H1 (cell line): Measurements from ENCODE around the gene C15orf62. TPM values are rescaled to one million over a fixed set of nuclear protein-coding genes. Genes with fewer than 3 reads are reported as not detected.

ENCODE experiments used
- CTCF ChIA-PET: fragments of 300-600 bp; sonication (Branson Sonifier 250); formaldehyde crosslinking; loops from one replicate; lab custom pipeline; 2021; ENCODE audit not compliant: partially characterized antibody; lab: Charles Lee
- POLR2A ChIA-PET: fragments of 300-600 bp; sonication (Branson Sonifier 250); formaldehyde crosslinking; loops from one replicate; lab custom pipeline; 2021; ENCODE audit warnings: inconsistent platforms; ENCODE audit not compliant: partially characterized antibody; lab: Charles Lee
- DNase-seq, 2 experiments: peaks; one replicate each; pipeline versions ENCODE4 v3.0.0 to v3.0.0-alpha.2; 2010 to 2022; ENCODE audit warnings: low spot score in 2 of 2, low read depth in 1 of 2, mixed read lengths in 1 of 2
- FAIRE-seq: peaks from 2 replicates; lab custom pipeline; 2011; peaks lifted over from hg19 to GRCh38; lab: Jason Lieb, UNC
- H2AFZ ChIP-seq: 2 replicates; pipeline ENCODE4 v1.8.1; 2012; ENCODE audit warnings: low read length, inconsistent platforms
- H2AK5ac ChIP-seq: 2 replicates; pipeline ENCODE4 v1.6.1; 2013; ENCODE audit warnings: low read depth, low read length
- H2BK120ac ChIP-seq: replicated peaks from 2 replicates; pipeline ENCODE3; 2013; ENCODE audit warnings: low read depth, low read length, inconsistent platforms
- H2BK12ac ChIP-seq: 2 replicates; pipeline ENCODE4 v1.6.1; 2013; ENCODE audit warnings: low read depth, low read length
- H2BK15ac ChIP-seq: 2 replicates; pipeline ENCODE4 v1.6.1; 2013; ENCODE audit warnings: low read length
- H2BK20ac ChIP-seq: 2 replicates; pipeline ENCODE4 v1.6.1; 2013; ENCODE audit warnings: low read length
- H2BK5ac ChIP-seq: 2 replicates; pipeline ENCODE4 v1.6.1; 2013; ENCODE audit warnings: low read depth, low read length
- H3K14ac ChIP-seq: 2 replicates; pipeline ENCODE4 v1.6.1; 2013; ENCODE audit warnings: inconsistent platforms; ENCODE audit not compliant: insufficient read length
- H3K18ac ChIP-seq: 2 replicates; pipeline ENCODE4 v1.6.1; 2013; ENCODE audit warnings: low read length; ENCODE audit errors: extremely low read depth
- H3K23ac ChIP-seq: 2 replicates; pipeline ENCODE4 v1.6.1; 2013; ENCODE audit warnings: inconsistent platforms; ENCODE audit not compliant: insufficient read length
- H3K23me2 ChIP-seq: 2 replicates; pipeline ENCODE4 v1.6.1; 2013; ENCODE audit warnings: low read depth, low read length
- H3K27ac ChIP-seq: 2 replicates; pipeline ENCODE4 v1.6.1; 2011; ENCODE audit warnings: low read depth, low read length, inconsistent platforms
- H3K27me3 ChIP-seq, 4 experiments: replicated peaks in 1 of 4; 1 replicate in 1 of 4; 2 replicates in 3 of 4; pipeline versions ENCODE4 v1.6.1 to v1.8.1; 2011 to 2013; ENCODE audit warnings: low read length in 3 of 4, mild to moderate bottlenecking in 3 of 4, inconsistent platforms in 2 of 4, mixed read lengths in 2 of 4, moderate library complexity in 1 of 4; ENCODE audit not compliant: control insufficient read depth in 3 of 4, insufficient read depth in 3 of 4; ENCODE audit errors: extremely low read depth in 1 of 4
- H3K36me3 ChIP-seq, 4 experiments: 2 replicates each; pipeline versions ENCODE4 v1.6.1 to v1.8.1; 2011 to 2013; ENCODE audit warnings: mild to moderate bottlenecking in 4 of 4, low read length in 3 of 4, moderate library complexity in 2 of 4, control low read depth in 1 of 4, inconsistent platforms in 1 of 4; ENCODE audit not compliant: insufficient read depth in 4 of 4, control insufficient read depth in 2 of 4
- H3K4ac ChIP-seq: replicated peaks from 2 replicates; pipeline ENCODE3; 2013; ENCODE audit warnings: low read length, low read depth, mixed read lengths, inconsistent platforms; ENCODE audit not compliant: insufficient read length
- H3K4me1 ChIP-seq, 4 experiments: replicated peaks in 1 of 4; 1 replicate in 1 of 4; 2 replicates in 3 of 4; pipeline versions ENCODE4 v1.6.1 to v1.8.1; 2011 to 2013; ENCODE audit warnings: low read length in 3 of 4, inconsistent platforms in 2 of 4, mixed read lengths in 1 of 4; ENCODE audit not compliant: insufficient read depth in 4 of 4, control insufficient read depth in 3 of 4
- H3K4me2 ChIP-seq, 2 experiments: 2 replicates each; pipeline versions ENCODE4 v1.6.1 to v1.8.1; 2011 to 2013; ENCODE audit warnings: low read depth in 2 of 2, low read length in 2 of 2, control low read depth in 1 of 2, inconsistent platforms in 1 of 2, mild to moderate bottlenecking in 1 of 2; ENCODE audit not compliant: insufficient read depth in 1 of 2
- H3K4me3 ChIP-seq, 4 experiments: fragments of 200-600, 300-600 bp in 1 of 4; sonication (generic), shearing (Covaris generic), sonication (Bioruptor Twin) in 1 of 4; 2 replicates each; pipeline versions ENCODE4 v1.5.1 to v1.8.1; 2011 to 2016; ENCODE audit warnings: low read length in 4 of 4, low read depth in 3 of 4, control low read depth in 2 of 4, inconsistent platforms in 2 of 4, mild to moderate bottlenecking in 2 of 4, mixed read lengths in 1 of 4, moderate library complexity in 1 of 4; ENCODE audit not compliant: insufficient read depth in 2 of 4; ENCODE audit errors: extremely low read depth in 1 of 4
- H3K56ac ChIP-seq: replicated peaks from 2 replicates; pipeline ENCODE3; 2013; ENCODE audit warnings: low read depth, mild to moderate bottlenecking, mixed read lengths, low read length, inconsistent platforms; ENCODE audit not compliant: insufficient read length
- H3K79me1 ChIP-seq: 2 replicates; pipeline ENCODE4 v1.6.1; 2013; ENCODE audit warnings: low read depth, low read length, control low read depth
- H3K79me2 ChIP-seq, 2 experiments: 2 replicates each; pipeline versions ENCODE4 v1.6.1 to v1.8.1; 2012 to 2013; ENCODE audit warnings: low read length in 2 of 2, mild to moderate bottlenecking in 2 of 2, inconsistent platforms in 1 of 2; ENCODE audit not compliant: insufficient read depth in 2 of 2, control insufficient read depth in 1 of 2
- H3K9ac ChIP-seq, 4 experiments: replicated peaks in 1 of 4; 1 replicate in 1 of 4; 2 replicates in 3 of 4; pipeline versions ENCODE4 v1.6.1 to v1.8.1; 2011 to 2013; ENCODE audit warnings: low read depth in 3 of 4, low read length in 3 of 4, control low read depth in 2 of 4, mild to moderate bottlenecking in 2 of 4, moderate library complexity in 2 of 4, inconsistent platforms in 1 of 4; ENCODE audit errors: extremely low read depth in 1 of 4
- H3K9me3 ChIP-seq, 2 experiments: 2 replicates each; pipeline versions ENCODE4 v1.6.1 to v1.8.1; 2012 to 2013; ENCODE audit warnings: mild to moderate bottlenecking in 2 of 2, moderate library complexity in 2 of 2, control low read depth in 1 of 2, inconsistent platforms in 1 of 2, low read depth in 1 of 2, low read length in 1 of 2, mixed read lengths in 1 of 2; ENCODE audit not compliant: insufficient read depth in 2 of 2
- H4K20me1 ChIP-seq, 2 experiments: replicated peaks in 1 of 2; 2 replicates each; pipeline versions ENCODE3 to v1.8.1; 2011 to 2013; ENCODE audit warnings: inconsistent platforms in 2 of 2, low read length in 2 of 2, mild to moderate bottlenecking in 1 of 2; ENCODE audit not compliant: insufficient read depth in 2 of 2, control insufficient read depth in 1 of 2
- H4K5ac ChIP-seq: 2 replicates; pipeline ENCODE4 v1.6.1; 2013; ENCODE audit warnings: low read length, low read depth, mixed read lengths, inconsistent platforms; ENCODE audit not compliant: insufficient read length
- H4K8ac ChIP-seq: 2 replicates; pipeline ENCODE4 v1.8.0; 2013; ENCODE audit warnings: mild to moderate bottlenecking, moderate library complexity, low read length, inconsistent platforms; ENCODE audit not compliant: insufficient read depth; ENCODE audit errors: extremely low read depth
- H4K91ac ChIP-seq: replicated peaks from 2 replicates; pipeline ENCODE3; 2013; ENCODE audit warnings: low read length, mixed read lengths, inconsistent platforms; ENCODE audit not compliant: insufficient read length
- CBX8 ChIP-seq: fragments of 300-800, 300-1000 bp; sonication (generic); IDR thresholded peaks from 2 replicates; pipeline ENCODE4 v1.7.1; 2016; ENCODE audit warnings: low read depth, low read length, borderline replicate concordance
- CREB1 ChIP-seq: IDR thresholded peaks from 2 replicates; pipeline ENCODE4 v1.6.1; 2012; ENCODE audit warnings: inconsistent platforms
- GTF2F1 ChIP-seq: IDR thresholded peaks from 2 replicates; pipeline ENCODE4 v1.6.1; 2012; ENCODE audit warnings: low read depth, low read length, improper control_type of control experiment, borderline replicate concordance
- HDAC6 ChIP-seq: IDR thresholded peaks from one replicate; pipeline ENCODE4 v1.7.1; 2012; ENCODE audit warnings: low read depth, mild to moderate bottlenecking, inconsistent platforms, low read length, moderate library complexity
- KDM4A ChIP-seq: IDR thresholded peaks from one replicate; pipeline ENCODE4 v1.7.1; 2012; ENCODE audit warnings: low read depth, mild to moderate bottlenecking, moderate library complexity, low read length, inconsistent platforms; ENCODE audit not compliant: severe bottlenecking
- MAFK ChIP-seq: IDR thresholded peaks from 2 replicates; pipeline ENCODE4 v1.6.1; 2012; ENCODE audit warnings: low read depth, mild to moderate bottlenecking, improper control_type of control experiment, low read length
- MAX ChIP-seq: IDR thresholded peaks from 2 replicates; pipeline ENCODE4 v1.6.1; 2012; ENCODE audit warnings: inconsistent platforms
- POLR2AphosphoS5 ChIP-seq: IDR thresholded peaks from 2 replicates; pipeline ENCODE4 v1.6.1; 2011; ENCODE audit warnings: low read depth, low read length
- SIN3A ChIP-seq, 2 experiments: IDR thresholded peaks in 1 of 2; conservative IDR thresholded peaks in 1 of 2; 2 replicates each; pipeline ENCODE4 v1.6.1; 2011 to 2012; ENCODE audit warnings: low read length in 2 of 2, improper control_type of control experiment in 1 of 2, low read depth in 1 of 2, mild to moderate bottlenecking in 1 of 2
- SIRT6 ChIP-seq: IDR thresholded peaks from one replicate; pipeline ENCODE4 v1.7.1; 2012; ENCODE audit warnings: low read length, inconsistent platforms
- SIX5 ChIP-seq: IDR thresholded peaks from 2 replicates; pipeline ENCODE4 v1.6.1; 2011; ENCODE audit warnings: mild to moderate bottlenecking, low read depth, low read length
- SRF ChIP-seq: IDR thresholded peaks from 2 replicates; pipeline ENCODE4 v1.6.1; 2011; ENCODE audit warnings: mild to moderate bottlenecking, low read depth, low read length, moderate library complexity
- TCF12 ChIP-seq: IDR thresholded peaks from 2 replicates; pipeline ENCODE4 v1.6.1; 2011; ENCODE audit warnings: low read depth, mild to moderate bottlenecking, low read length
- USF2 ChIP-seq: IDR thresholded peaks from 2 replicates; pipeline ENCODE4 v1.6.1; 2011; ENCODE audit warnings: low read length, improper control_type of control experiment
- WGBS, 2 experiments: shearing (Covaris generic) in 1 of 2; methylation state at CpG; one replicate each; pipeline versions ENCODE4 v1.1.6 to v1.1.7; 2013 to 2015; ENCODE audit warnings: low lambda C conversion rate in 2 of 2, mixed read lengths in 2 of 2, inconsistent platforms in 1 of 2, low coverage in 1 of 2, missing lambda C conversion rate in 1 of 2; ENCODE audit not compliant: insufficient replicate concordance in 2 of 2, insufficient coverage in 1 of 2, insufficient read length in 1 of 2; ENCODE audit errors: extremely low coverage in 1 of 2, missing lambda C conversion rate in 1 of 2; 5-methylcytosine and 5-hydroxymethylcytosine counted together
- polyA plus RNA-seq, 7 experiments: library from polyadenylated mRNA; depleted of rRNA in 3 of 7; stranded (reverse) in 5 of 7; unstranded in 2 of 7; fragments of >200 nt in 5 of 7; fragments of 200-250 nt in 2 of 7; gene quantifications; 1 replicate in 5 of 7; 2 replicates in 1 of 7; 4 replicates in 1 of 7; pipeline versions ENCODE4 v1.2.1 to v1.2.3, GENCODE V29; 2011 to 2013; ENCODE audit warnings: missing spikeins in 2 of 7, mixed read lengths in 2 of 7
- total RNA-seq: library from RNA; stranded (reverse); fragmentation: NEBNext Ultra II Directional; extraction: Animal tissue kit (Norgen Biotek cat#: 25700); gene quantifications from 2 replicates; pipeline ENCODE4 v1.2.1, GENCODE V29; 2021

C15orf62 gene
- total and polyA plus RNA-seq, 2 of the 8 experiments (the other 6 are each of a cell fraction or from before 2014, with no cell fraction given): 0.06 to 0.56 TPM

GRCh38 chr15:40775007-40775406 lies 5.2 kb downstream of the C15orf62 start:
- Histone ChIP-seq H4K8ac (no peak overlapping the region), H3K4me3 (no peak overlapping the region), H2BK15ac (no peak overlapping the region), H3K4me1 (no peaks in the 10 kb centered on the region), H2BK120ac (no peak overlapping the region), H3K18ac (no peak overlapping the region), H2BK5ac (no peak overlapping the region), H3K23me2 (no peaks in the 10 kb centered on the region), H4K5ac (no peak overlapping the region), H2AFZ (no peak overlapping the region), H2BK12ac (no peak overlapping the region), H3K79me1 (no peaks in the 10 kb centered on the region; the same call in 1 of the 2 replicates), H3K23ac (no peak overlapping the region), H3K27me3 (no peaks in the 10 kb centered on the region), H2AK5ac (no peak overlapping the region), H3K4me2 (no peak overlapping the region), H3K9ac (no peak overlapping the region), H4K20me1 (peaks cover 0 to 3% of the 10 kb centered on the region in 2 experiments), H3K9me3 (no peaks in the 10 kb centered on the region), H3K79me2 (no peaks in the 10 kb centered on the region), H3K14ac (no peak overlapping the region), H3K36me3 (peaks cover 0 to 20% (median 6%) of the 10 kb centered on the region in 4 experiments; a peak in 4 of 8 replicates), H4K91ac (no peak overlapping the region), H3K56ac (no peak overlapping the region), H3K27ac (no peak overlapping the region), H2BK20ac (no peak overlapping the region), H3K4ac (no peak overlapping the region)
- DNase-seq (no peak), FAIRE-seq (no peak)
- ChIA-PET CTCF (interaction anchor here (1.0 to 15.3 kb wide), 3 partner anchors 7 to 25 kb away, joined by 3 to 184 read pairs (median 4); no protein-coding TSS in a partner anchor), POLR2A (interaction anchor here (0.6 to 1.1 kb wide), 3 partner anchors 31 to 438 kb away, joined by 3 read pairs; no protein-coding TSS in a partner anchor)
- 92% methylated on average over 10 of the region's 10 CpGs; no CpG with 5 or more reads in 1 of the 2 experiments for WGBS, 2 experiments
- TF ChIP-seq KDM4A (no peak), SRF (no peak), MAX (no peak), TCF12 (no peak), CBX8 (no peak), MAFK (no peak), POLR2AphosphoS5 (no peak), CREB1 (no peak), SIRT6 (no peak), SIN3A (conservative IDR thresholded peaks at IDR 0.05 in 1 of 2, IDR thresholded peaks at IDR 0.05 in 1 of 2; ENCODE audit: low read depth in 1 of 2, low read length in 2 of 2) (no peak), GTF2F1 (no peak), SIX5 (no peak), USF2 (no peak), HDAC6 (no peak)
